Stimulated activated CD4-positive, alpha-beta T cell treated with anti-CD3 and anti-CD28 coated beads, Interleukin-15, amount 100 ng/mL, for 48 hours (primary cell): ENCODE measurements around the gene KIF5A.
"Not testable (repeated sequence)": the region's sequence is repeated elsewhere in the genome, so short reads cannot be mapped to it uniquely, and the experiment has no call there.

Experiments used
- DNase-seq, 2 donors: peaks; one replicate each; pipeline ENCODE4 v3.0.0-alpha.2; 2020; ENCODE audit warnings: low read depth in 2 of 2

Gene KIF5A

GRCh38 chr12:57584050-57584449 is 34.2 kb downstream of the KIF5A start:
- no peak for DNase-seq

- no peak for DNase-seq
Observed at GRCh38 chr12:57584690-57585089, 34.8 kb downstream of the KIF5A start.

- no peak for DNase-seq
Observed at GRCh38 chr12:57585156-57585555, 35.3 kb downstream of the KIF5A start.

GRCh38 chr12:57586128-57586527 is 36.3 kb downstream of the KIF5A start:
- DNase-seq, result no peak

- DNase-seq, result no peak
Observed at GRCh38 chr12:57586832-57587429, 37.1 kb downstream of the KIF5A start.

- not testable (repeated sequence) for DNase-seq
Observed at GRCh38 chr12:57588951-57589610, 39.2 kb downstream of the KIF5A start.

- no peak for DNase-seq
Observed at GRCh38 chr12:57590479-57590863, 40.6 kb downstream of the KIF5A start.

GRCh38 chr12:57590864-57591781 is 41.3 kb downstream of the KIF5A start, which contains the start of gene PIP4K2C:
Gene PIP4K2C (plus strand): TSS chr12:57591192. CDS start chr12:57591290, 98 bp downstream.
- DNase-seq, result peak; percentile 59 to 66

- no peak for DNase-seq
Observed at GRCh38 chr12:57591782-57592325, 42.0 kb downstream of the KIF5A start.

- no peak for DNase-seq
Observed at GRCh38 chr12:57592551-57593165, 42.8 kb downstream of the KIF5A start.

GRCh38 chr12:57593187-57593586 is 43.3 kb downstream of the KIF5A start:
- no peak for DNase-seq

- DNase-seq, result no peak
Observed at GRCh38 chr12:57600395-57600794, 50.6 kb downstream of the KIF5A start.

GRCh38 chr12:57602544-57602943 is 52.7 kb downstream of the KIF5A start:
- no peak for DNase-seq

GRCh38 chr12:57603324-57603723 is 53.5 kb downstream of the KIF5A start:
- DNase-seq, result no peak

- DNase-seq, result no peak
Observed at GRCh38 chr12:57603815-57604453, 54.1 kb downstream of the KIF5A start.

GRCh38 chr12:57604454-57604991 is 54.7 kb downstream of the KIF5A start, which contains the start of gene DTX3:
Gene DTX3 (plus strand): TSS chr12:57604824. CDS start chr12:57606518, 1,694 bp downstream.
- no peak for DNase-seq

- no peak for DNase-seq
Observed at GRCh38 chr12:57604992-57605810, 55.4 kb downstream of the KIF5A start.

GRCh38 chr12:57605811-57606311 is 56.0 kb downstream of the KIF5A start:
- DNase-seq, result no peak

GRCh38 chr12:57606399-57606798 is 56.6 kb downstream of the KIF5A start:
- no peak for DNase-seq

- DNase-seq, result no peak
Observed at GRCh38 chr12:57606821-57607220, 57.0 kb downstream of the KIF5A start.
